Measurements from ENCODE around the gene CILP2.

The CILP2 gene

DNA sequence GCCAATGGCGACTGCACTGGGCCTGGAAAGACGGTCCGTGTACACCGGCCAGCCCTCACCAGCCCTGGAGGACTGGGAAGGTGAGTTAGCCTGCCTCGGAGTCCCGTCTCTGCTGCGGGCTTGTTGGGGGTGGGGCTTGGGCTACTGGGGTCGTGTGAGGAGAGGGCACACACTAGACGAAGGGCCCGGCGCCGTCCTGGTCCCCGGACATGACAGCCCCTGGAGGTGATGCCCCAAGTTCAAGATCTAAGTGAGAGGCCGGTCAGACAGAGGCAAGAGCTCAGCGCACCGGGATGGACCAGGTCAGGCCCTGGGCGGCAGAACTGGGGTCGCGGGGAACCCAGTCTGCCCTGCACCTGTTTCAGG is 1.6 kb downstream of the CILP2 start:
- DNase-seq (ENCODE audit: low read depth), result no peak
- H3K4me3 ChIP-seq (ENCODE audit: low read length), result no peak overlapping the region
- TF ChIP-seq, protein P1, sequence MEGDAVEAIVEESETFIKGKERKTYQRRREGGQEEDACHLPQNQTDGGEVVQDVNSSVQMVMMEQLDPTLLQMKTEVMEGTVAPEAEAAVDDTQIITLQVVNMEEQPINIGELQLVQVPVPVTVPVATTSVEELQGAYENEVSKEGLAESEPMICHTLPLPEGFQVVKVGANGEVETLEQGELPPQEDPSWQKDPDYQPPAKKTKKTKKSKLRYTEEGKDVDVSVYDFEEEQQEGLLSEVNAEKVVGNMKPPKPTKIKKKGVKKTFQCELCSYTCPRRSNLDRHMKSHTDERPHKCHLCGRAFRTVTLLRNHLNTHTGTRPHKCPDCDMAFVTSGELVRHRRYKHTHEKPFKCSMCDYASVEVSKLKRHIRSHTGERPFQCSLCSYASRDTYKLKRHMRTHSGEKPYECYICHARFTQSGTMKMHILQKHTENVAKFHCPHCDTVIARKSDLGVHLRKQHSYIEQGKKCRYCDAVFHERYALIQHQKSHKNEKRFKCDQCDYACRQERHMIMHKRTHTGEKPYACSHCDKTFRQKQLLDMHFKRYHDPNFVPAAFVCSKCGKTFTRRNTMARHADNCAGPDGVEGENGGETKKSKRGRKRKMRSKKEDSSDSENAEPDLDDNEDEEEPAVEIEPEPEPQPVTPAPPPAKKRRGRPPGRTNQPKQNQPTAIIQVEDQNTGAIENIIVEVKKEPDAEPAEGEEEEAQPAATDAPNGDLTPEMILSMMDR (conservative IDR thresholded peaks at IDR 0.05; ENCODE audit: low read length), result no peak

DNA sequence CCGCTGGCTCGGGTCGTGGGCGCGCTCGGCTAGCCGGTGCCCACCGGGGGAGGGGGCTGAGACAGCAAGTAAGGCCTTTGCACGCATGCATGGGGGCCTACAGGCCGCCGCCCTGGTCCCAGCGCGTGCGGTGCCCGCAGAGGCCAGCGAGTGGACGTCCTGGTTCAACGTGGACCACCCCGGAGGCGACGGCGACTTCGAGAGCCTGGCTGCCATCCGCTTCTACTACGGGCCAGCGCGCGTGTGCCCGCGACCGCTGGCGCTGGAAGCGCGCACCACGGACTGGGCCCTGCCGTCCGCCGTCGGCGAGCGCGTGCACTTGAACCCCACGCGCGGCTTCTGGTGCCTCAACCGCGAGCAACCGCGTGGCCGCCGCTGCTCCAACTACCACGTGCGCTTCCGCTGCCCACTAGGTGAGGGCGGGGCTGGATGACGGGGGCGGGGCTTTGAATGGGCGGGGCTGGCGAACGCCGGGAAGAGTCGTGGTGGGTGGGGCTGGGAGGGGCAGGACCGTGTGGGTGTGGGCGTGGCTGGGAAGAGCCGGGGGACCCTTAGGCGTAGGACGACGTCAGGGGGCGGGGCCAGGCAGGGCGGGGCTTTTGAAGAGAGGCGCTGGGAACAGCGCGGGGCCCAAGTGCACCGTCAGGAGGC is 2.1 kb downstream of the CILP2 start:
- H3K4me3 ChIP-seq (ENCODE audit: low read length), result peak overlapping the region; percentile 26; the same call in 1 of the 2 replicates
- DNase-seq (ENCODE audit: low read depth), result peak; percentile 57
- TF ChIP-seq, protein P1 (conservative IDR thresholded peaks at IDR 0.05; ENCODE audit: low read length), result no peak

GRCh38 chr19:19540715-19541515 is 2.9 kb downstream of the CILP2 start:
- DNase-seq (ENCODE audit: low read depth), result no peak
- TF ChIP-seq, protein P1 (conservative IDR thresholded peaks at IDR 0.05; ENCODE audit: low read length), result no peak
- H3K4me3 ChIP-seq (ENCODE audit: low read length), result peak overlapping the region; percentile 26; the same call in 1 of the 2 replicates

GRCh38 chr19:19541616-19542015 is 3.6 kb downstream of the CILP2 start:
- no peak overlapping the region for H3K4me3 ChIP-seq (ENCODE audit: low read length)
- TF ChIP-seq, protein P1 (conservative IDR thresholded peaks at IDR 0.05; ENCODE audit: low read length), result no peak
- no peak for DNase-seq (ENCODE audit: low read depth)

- no peak overlapping the region for H3K4me3 ChIP-seq (ENCODE audit: low read length)
- TF ChIP-seq, protein P1 (conservative IDR thresholded peaks at IDR 0.05; ENCODE audit: low read length), result no peak
- DNase-seq (ENCODE audit: low read depth), result no peak
Observed at GRCh38 chr19:19542507-19542906, 4.4 kb downstream of the CILP2 start.

- no peak overlapping the region for H3K4me3 ChIP-seq (ENCODE audit: low read length)
- DNase-seq (ENCODE audit: low read depth), result no peak
- TF ChIP-seq, protein P1 (conservative IDR thresholded peaks at IDR 0.05; ENCODE audit: low read length), result no peak
Observed at GRCh38 chr19:19543101-19543500, 5.0 kb downstream of the CILP2 start.

DNA sequence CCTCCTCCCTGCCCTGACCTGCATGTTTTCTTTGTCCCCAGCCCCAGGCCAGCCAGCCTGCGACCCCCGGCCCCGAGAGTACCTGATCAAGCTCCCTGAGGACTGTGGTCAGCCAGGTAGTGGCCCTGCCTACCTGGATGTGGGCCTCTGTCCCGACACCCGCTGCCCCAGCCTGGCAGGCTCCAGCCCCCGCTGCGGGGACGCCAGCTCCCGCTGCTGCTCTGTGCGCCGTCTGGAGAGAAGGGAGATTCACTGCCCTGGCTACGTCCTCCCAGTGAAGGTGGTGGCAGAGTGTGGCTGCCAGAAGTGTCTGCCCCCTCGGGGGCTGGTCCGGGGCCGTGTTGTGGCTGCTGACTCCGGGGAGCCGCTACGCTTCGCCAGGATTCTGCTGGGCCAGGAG is 5.6 kb downstream of the CILP2 start:
- H3K4me3 ChIP-seq (ENCODE audit: low read length), result no peak overlapping the region
- no peak for DNase-seq (ENCODE audit: low read depth)
- TF ChIP-seq, protein P1 (conservative IDR thresholded peaks at IDR 0.05; ENCODE audit: low read length), result no peak

Data from AG10803 (cell line).